ENCODE data around the gene ZNF362.

Gene ZNF362

GRCh38 chr1:33261344-33261743 lies 5.1 kb downstream of the ZNF362 start:
- TF ChIP-seq CREB1 (IDR thresholded peaks at IDR 0.05; ENCODE audit: low read depth) = no peak
- no peak for TF ChIP-seq CEBPB (IDR thresholded peaks at IDR 0.05)
- no peak for TF ChIP-seq YY1 (IDR thresholded peaks at IDR 0.05; ENCODE audit: low read depth)
- no peak for TF ChIP-seq TAF1 (IDR thresholded peaks at IDR 0.05; ENCODE audit: low read depth)
- no peak for TF ChIP-seq USF1 (IDR thresholded peaks at IDR 0.05)
- TF ChIP-seq, protein P1, sequence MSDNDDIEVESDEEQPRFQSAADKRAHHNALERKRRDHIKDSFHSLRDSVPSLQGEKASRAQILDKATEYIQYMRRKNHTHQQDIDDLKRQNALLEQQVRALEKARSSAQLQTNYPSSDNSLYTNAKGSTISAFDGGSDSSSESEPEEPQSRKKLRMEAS (IDR thresholded peaks at IDR 0.05) = no peak
- TF ChIP-seq TCF12 (IDR thresholded peaks at IDR 0.05; ENCODE audit: low read depth) = no peak
- no peak for TF ChIP-seq NFIC (IDR thresholded peaks at IDR 0.05)
- no peak for TF ChIP-seq ZBTB7A (IDR thresholded peaks at IDR 0.05; ENCODE audit: low read depth)
- TF ChIP-seq TEAD4 (IDR thresholded peaks at IDR 0.05) = no peak
- no peak for TF ChIP-seq EP300 (IDR thresholded peaks at IDR 0.05; ENCODE audit: borderline replicate concordance)
- TF ChIP-seq FOXM1 (IDR thresholded peaks at IDR 0.05; ENCODE audit: borderline replicate concordance, low read depth) = no peak
- no peak for TF ChIP-seq REST (IDR thresholded peaks at IDR 0.05; ENCODE audit: low read depth)
- no peak for TF ChIP-seq EGR1 (IDR thresholded peaks at IDR 0.05)
- TF ChIP-seq RAD21 (IDR thresholded peaks at IDR 0.05; ENCODE audit: low read depth) = no peak

DNA sequence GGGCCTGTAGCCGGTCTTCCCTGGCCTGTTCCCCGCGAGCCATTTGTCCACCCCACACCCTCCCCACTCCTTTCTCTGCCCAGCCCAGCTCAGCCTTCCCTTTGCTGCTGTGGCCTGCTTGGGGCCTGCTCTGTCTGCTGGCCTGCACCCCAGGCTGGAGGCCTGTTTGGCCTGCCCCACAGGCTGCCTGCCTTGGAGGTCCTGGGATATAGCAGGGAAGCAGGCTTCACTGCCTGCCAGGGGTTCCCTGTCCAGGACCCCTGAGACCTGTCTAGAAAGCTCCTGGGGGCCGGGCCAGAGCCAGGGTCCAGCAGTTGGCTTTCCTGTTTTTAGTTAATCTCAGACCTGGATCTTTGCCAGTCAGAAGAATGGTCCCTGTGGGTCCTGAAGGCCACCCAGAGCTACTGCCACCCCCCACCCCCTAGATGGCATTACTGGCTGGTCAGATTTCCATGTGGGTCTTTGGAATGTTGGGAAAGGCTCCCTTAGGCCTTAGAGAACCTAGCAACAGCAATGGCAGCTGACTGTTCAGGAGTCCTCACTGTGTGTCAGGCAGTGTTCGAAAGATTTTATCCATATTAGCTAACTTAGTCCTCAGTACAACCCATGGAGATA lies 7.7 kb downstream of the ZNF362 start:
- TF ChIP-seq TEAD4 (IDR thresholded peaks at IDR 0.05) (no peak), CEBPB (IDR thresholded peaks at IDR 0.05) (no peak), ZBTB7A (IDR thresholded peaks at IDR 0.05; ENCODE audit: low read depth) (no peak), YY1 (IDR thresholded peaks at IDR 0.05; ENCODE audit: low read depth) (no peak), CREB1 (IDR thresholded peaks at IDR 0.05; ENCODE audit: low read depth) (no peak), NFIC (IDR thresholded peaks at IDR 0.05) (no peak), EGR1 (IDR thresholded peaks at IDR 0.05) (no peak), TCF12 (IDR thresholded peaks at IDR 0.05; ENCODE audit: low read depth) (no peak)
- TF ChIP-seq, protein P1 (IDR thresholded peaks at IDR 0.05) = no peak

DNA sequence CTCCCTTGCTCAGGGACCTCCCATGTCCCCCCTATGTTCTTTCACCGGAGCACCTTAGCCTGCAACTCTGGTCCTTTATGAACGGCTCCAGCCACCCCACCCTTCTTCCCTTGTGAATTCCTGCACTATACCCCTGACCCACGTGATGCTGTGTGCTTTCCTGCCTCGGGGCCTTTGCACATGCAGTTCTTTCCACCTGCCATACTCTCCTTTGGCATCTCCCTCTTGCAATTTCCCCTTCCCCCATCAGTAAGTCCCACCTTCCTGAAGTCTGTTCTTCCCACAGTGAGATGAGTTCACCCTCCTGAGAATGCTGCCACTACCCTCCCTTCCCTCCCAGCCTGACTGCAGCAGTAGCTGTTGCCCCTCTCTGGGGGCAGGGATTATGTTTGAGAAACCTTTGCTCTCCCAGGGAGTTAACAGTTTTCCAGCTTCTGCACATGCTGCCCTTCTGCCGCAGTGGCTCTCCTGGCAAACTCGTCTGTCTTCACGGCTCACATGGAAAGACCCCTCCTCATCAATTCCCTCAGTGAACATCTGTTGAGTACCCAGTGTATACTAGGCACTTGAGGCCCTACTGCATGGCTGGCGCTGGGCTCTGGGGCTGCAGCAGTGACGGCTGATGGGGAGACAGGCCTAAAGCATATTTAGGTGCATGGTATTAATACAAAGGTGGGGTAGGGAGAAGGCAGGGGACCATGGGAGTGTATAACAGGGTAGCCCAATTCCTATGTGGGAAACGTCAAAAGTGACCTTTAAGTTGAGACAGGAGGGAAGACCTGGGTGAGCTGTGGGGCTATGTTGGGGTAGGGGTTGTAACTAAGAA lies 9.7 kb downstream of the ZNF362 start:
- no peak for TF ChIP-seq USF1 (IDR thresholded peaks at IDR 0.05)

DNA sequence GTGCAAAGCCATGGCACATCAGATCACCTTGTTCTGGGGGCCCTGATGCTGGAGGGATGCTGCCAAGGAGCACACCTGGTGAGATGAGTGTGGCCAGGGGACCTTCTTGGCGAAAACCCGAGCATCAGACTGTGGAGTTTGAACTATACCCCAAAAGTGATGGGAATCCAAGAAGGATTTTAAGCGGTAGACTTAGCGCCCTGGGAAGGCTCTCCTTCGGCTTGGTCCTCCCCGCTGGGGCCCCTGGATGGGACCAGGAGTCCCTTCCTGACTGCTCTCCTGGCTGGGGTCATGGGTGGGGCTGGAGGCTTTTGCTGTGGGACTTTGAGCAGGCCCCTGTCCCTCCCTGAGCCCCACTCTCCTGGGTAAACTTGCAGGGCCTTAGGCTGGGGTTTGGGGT lies 10.5 kb downstream of the ZNF362 start:
- TF ChIP-seq, protein P1 (IDR thresholded peaks at IDR 0.05) = no peak
- TF ChIP-seq EP300 (IDR thresholded peaks at IDR 0.05; ENCODE audit: borderline replicate concordance) = no peak
- no peak for TF ChIP-seq TCF12 (IDR thresholded peaks at IDR 0.05; ENCODE audit: low read depth)
- TF ChIP-seq FOXM1 (IDR thresholded peaks at IDR 0.05; ENCODE audit: borderline replicate concordance, low read depth) = no peak
- TF ChIP-seq EGR1 (IDR thresholded peaks at IDR 0.05) = no peak
- no peak for TF ChIP-seq RAD21 (IDR thresholded peaks at IDR 0.05; ENCODE audit: low read depth)

GRCh38 chr1:33267468-33268205 lies 11.3 kb downstream of the ZNF362 start:
- TF ChIP-seq TCF12 (IDR thresholded peaks at IDR 0.05; ENCODE audit: low read depth) = no peak
- no peak for TF ChIP-seq YY1 (IDR thresholded peaks at IDR 0.05; ENCODE audit: low read depth)
- TF ChIP-seq NFIC (IDR thresholded peaks at IDR 0.05) = no peak
- TF ChIP-seq, protein P1 (IDR thresholded peaks at IDR 0.05) = no peak
- no peak for TF ChIP-seq TEAD4 (IDR thresholded peaks at IDR 0.05)
- no peak for TF ChIP-seq REST (IDR thresholded peaks at IDR 0.05; ENCODE audit: low read depth)
- TF ChIP-seq RAD21 (IDR thresholded peaks at IDR 0.05; ENCODE audit: low read depth) = no peak

All from Ishikawa (cell line).